GM18867 (cell line): ENCODE data around the gene KIDINS220.
"Not testable (repeated sequence)": the region's sequence is repeated elsewhere in the genome, so short reads cannot be mapped to it uniquely, and the experiment has no call there.

ENCODE experiments used
- ATAC-seq: cut with Tn5 transposase; IDR thresholded peaks from one replicate; pipeline ENCODE4 v1.9.1; 2021; ENCODE audit warnings: mild to moderate bottlenecking, moderate library complexity; ENCODE audit not compliant: unreplicated experiment

The KIDINS220 gene

GRCh38 chr2:8754106-8754776, 83.2 kb downstream of the KIDINS220 start:
- no peak for ATAC-seq

DNA sequence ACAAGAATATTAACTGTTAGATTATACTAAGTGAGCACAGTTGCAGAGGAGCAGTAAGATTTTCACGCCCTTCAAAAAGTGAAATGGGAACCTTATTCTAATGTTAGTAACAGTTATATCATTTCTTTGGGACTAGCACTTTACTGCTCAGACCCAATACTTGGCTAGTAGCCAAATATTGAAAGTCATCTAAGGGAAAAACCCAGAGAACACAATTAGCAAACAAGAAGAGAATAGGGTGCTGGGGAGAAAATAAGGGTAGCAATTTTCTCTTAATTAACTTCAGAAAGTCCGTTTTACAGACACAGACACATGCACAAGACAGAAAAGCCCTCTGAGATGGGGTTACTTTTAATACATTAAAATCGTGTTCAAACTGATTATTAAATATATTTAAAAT, 83.8 kb downstream of the KIDINS220 start:
- ATAC-seq = no peak

GRCh38 chr2:8752385-8752784, 85.0 kb downstream of the KIDINS220 start:
- ATAC-seq = peak; percentile 73

DNA sequence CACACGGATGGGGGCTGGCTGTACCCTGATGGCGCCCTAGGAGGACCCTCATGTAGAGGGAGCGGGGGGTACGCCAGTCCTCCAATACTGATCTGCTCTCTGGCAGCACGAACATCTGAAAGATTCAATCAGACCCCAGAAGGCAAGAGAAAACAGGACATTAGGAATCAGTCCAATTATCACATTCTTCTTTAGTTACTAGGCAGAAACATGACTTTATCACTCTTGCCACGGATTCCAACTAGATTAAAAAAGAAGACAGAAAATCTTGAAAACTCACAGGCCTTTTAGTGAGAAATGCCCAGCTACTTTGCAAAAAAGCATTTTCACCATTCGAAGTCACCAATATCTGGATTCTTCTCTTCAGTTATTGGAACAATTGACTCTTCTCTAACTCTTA, 87.2 kb downstream of the KIDINS220 start:
- no peak for ATAC-seq

DNA sequence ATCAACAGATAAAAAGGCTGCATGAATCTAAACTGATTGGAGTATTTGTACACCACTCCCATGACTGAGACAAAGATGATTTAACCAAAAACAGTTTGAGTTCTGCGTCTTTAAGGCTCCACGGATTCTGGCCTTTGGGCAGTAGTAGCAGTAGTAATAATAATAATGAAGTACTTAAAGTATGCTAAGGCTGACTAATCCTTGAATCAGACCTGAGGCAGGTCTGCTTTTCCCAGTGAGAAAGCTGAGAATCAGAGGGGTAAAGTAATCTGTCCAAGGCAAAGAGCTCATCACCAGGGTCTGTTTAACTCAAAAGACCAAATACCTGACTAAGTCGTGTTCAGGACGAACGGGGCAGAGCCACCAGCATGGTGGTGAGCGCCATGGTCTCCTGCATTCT, 94.2 kb downstream of the KIDINS220 start:
- ATAC-seq = no peak

DNA sequence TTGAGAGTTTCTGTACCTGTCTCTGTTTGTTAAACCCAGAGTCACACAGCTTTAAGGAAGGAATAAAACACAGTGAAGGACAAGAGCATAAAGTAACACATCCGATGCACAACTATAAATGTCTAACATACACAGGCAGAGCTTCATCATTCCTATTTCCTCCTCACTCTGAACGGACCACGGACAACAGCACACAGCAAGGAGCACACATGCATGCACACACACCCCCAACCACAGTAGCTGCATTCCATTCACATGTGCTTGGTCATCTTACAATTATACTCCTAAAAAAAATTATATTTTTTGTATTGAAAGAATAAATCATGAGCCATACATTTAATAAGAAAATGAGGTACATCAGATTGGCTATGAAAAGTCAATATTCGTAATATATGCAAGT, 97.3 kb downstream of the KIDINS220 start:
- ATAC-seq = no peak

DNA sequence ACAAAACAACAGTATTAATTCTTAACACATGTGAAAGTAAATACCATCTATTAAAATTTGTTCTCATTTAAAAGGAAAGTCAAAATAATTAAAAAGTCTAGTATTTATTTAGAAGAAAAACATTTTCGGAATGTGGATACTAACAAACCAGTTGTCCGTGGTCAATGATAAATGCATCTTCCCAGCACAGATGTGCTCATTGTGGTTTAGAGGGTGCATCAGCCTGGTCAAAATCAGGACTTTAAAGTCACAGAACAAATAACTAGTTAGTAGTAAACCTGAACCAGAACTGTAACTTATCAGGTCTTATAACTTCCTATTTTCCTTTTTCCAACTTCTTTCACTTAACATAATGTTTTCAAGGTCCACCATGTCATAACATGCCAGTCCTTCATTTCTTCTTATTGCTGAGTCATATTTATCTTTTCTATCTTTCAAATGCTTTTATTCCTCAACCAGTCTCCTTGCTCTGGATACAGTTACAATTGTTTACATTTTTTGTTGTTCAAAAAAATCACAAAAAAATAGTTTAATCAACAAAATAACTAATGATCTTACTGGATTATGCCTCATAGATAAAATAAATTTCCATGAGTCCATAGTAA, 99.7 kb downstream of the KIDINS220 start:
- no peak for ATAC-seq

- ATAC-seq = no peak
These were observed 104.8 kb downstream of the KIDINS220 start for GRCh38 chr2:8732601-8733000.

GRCh38 chr2:8729939-8730338, 107.5 kb downstream of the KIDINS220 start:
- ATAC-seq = no peak

- not testable (repeated sequence) for ATAC-seq
These were observed 108.3 kb downstream of the KIDINS220 start for GRCh38 chr2:8729101-8729500.

GRCh38 chr2:8728305-8729015, 109.0 kb downstream of the KIDINS220 start:
- ATAC-seq = no peak

DNA sequence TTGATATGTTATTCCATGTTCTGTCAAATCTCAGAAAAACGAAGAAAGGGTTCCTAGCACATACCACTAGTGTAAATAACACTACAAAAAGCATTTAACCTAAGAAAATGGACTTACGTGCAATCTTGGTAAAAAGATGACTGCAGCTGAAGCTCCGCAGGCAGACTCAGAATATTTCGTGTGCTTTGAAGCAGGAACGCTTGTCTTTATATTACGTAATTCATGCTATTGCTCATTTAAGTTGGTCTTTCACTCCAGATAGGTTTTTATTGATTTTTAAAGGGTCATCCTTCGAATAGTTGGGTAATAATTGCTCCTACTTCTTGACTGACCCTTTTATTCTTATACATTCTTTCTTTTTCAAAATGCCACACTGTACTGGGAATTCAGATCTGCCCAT, 111.6 kb downstream of the KIDINS220 start:
- ATAC-seq = no peak

DNA sequence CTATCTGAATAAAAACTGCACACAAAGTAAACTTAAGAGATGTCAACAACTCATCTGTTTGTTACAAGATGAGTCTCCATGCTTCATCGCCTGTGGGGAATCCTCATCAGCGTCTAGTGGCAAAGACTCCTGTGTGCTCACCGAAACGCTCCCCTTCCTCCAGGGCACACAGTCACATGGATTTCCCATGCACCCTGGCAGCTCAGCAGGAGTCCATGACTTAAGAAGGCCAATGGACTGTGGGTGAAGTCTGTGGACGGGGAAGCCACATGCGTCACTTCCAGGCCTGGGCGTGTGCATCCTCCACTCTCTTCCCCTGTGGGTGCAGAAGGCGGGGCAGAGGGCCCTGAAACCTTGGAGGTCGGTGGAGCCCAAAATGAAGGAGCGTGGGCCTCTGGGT, 114.4 kb downstream of the KIDINS220 start:
- ATAC-seq = no peak

- ATAC-seq = no peak
These were observed 116.0 kb downstream of the KIDINS220 start for GRCh38 chr2:8721410-8721809.

GRCh38 chr2:8720741-8721140, 116.7 kb downstream of the KIDINS220 start:
- ATAC-seq = no peak

DNA sequence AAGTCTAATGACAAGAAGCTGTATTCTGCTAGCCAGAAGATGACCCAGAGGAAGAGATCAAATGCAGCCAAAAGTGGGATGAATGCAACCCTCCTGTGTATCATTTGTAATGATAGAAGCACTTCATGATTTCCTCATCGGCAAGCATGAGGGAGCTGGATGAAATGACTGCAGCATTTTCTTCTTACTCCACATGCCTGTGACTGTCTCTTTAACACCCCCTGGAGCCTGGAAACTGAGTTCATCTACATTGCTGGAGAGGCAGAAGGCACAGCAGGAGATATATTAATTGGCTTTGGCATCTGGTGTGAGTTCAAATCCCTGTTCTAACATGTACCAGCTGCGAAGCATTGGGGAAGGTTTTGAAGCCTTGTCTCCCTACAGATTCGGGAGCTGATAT, 117.9 kb downstream of the KIDINS220 start:
- ATAC-seq = no peak

DNA sequence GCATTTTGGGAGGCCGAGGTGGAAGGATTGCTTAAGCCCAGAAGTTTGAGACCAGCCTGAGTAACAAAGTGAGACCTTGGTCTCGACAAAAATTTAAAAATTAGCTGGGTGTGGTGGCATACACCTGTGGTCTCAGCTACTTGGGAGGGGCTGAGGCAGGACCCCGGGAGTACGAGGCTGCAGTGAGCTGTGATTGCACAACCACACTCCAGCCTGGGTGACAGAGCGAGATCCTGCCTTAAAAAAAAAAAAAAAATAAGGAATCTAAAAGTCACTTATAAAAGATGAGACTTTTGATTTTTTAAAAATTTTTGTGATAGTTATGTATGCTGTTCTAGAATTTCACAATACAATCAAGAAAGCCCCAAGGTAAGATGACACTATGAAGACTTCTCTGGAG, 122.4 kb downstream of the KIDINS220 start:
- ATAC-seq = no peak

DNA sequence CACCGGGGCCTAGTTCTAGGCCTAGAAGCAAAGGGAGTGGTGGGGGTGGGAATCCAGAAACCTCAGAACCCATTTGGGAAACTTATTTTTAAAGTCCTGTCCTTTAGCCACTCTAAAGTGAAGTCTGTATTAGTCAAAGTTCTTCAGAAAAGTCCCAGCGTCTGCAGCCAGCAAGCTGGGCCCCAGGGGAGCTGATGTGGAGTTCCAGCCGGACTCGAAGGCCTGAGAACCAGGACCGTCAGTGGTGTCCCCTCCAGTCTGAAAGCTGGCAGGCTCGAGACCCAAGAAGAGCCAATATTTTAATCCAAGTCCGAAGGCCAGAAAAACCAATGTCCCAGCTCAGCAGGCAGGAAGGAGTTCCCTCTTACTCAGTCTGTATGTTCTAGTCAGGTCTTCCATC, 123.1 kb downstream of the KIDINS220 start:
- no peak for ATAC-seq

DNA sequence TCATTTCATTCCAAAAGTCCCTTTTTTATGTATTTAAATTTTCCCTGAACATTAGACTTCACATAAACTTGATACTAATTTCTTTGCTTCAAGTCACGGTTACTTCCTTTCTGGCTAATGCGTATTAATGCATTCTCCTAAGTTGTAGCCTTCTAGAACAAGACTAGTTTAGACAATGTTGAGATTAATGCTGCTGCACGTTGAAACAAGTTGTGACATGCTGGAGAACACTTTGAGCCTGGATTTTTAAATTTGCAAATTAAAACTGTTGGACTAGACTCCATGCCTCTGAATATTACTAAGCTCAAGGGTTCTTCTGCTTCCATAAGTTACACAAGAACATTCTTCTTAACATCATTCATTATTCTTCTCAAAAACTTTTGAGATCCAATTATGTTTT, 126.5 kb downstream of the KIDINS220 start:
- no peak for ATAC-seq

GRCh38 chr2:8709611-8710010, 127.8 kb downstream of the KIDINS220 start:
- ATAC-seq = no peak

GRCh38 chr2:8704906-8705305, 132.5 kb downstream of the KIDINS220 start:
- no peak for ATAC-seq

DNA sequence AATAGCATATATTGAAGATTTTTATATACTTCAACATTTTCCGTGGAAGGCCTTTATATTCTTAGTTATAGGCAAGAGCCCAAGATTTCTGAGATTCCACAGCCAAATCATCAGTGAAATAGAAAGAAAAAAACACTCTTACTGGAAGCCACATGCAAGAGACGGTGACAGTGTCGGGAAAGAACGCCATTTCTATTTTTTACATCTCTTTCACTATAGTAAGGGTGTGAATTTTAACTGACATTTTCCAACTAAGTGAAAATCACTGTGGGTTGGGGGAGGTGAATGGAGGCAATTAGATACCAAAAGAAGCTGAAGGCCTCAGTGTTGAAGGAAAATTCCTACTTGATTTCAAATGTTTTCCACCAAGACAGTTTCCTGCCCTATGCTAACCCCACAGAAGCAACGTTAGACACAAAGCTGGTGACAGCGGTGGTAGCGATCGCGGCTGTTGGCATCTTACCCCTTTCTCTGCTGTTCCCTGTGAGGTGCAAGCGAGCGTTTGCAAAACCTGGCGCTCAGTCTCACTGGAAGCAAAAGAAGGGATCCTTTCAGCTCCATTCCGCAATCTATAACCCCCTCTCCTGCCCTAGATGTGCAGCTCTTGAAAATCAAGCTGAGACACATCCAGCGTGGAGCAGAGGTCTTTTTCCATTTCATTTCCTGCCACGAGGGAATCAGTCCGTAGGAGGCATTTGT, 135.6 kb downstream of the KIDINS220 start:
- no peak for ATAC-seq
